ENCODE measurements around the gene CAT.
"Not testable (repeated sequence)": the region's sequence is repeated elsewhere in the genome, so short reads cannot be mapped to it uniquely, and the experiment has no call there.

The CAT gene

DNA sequence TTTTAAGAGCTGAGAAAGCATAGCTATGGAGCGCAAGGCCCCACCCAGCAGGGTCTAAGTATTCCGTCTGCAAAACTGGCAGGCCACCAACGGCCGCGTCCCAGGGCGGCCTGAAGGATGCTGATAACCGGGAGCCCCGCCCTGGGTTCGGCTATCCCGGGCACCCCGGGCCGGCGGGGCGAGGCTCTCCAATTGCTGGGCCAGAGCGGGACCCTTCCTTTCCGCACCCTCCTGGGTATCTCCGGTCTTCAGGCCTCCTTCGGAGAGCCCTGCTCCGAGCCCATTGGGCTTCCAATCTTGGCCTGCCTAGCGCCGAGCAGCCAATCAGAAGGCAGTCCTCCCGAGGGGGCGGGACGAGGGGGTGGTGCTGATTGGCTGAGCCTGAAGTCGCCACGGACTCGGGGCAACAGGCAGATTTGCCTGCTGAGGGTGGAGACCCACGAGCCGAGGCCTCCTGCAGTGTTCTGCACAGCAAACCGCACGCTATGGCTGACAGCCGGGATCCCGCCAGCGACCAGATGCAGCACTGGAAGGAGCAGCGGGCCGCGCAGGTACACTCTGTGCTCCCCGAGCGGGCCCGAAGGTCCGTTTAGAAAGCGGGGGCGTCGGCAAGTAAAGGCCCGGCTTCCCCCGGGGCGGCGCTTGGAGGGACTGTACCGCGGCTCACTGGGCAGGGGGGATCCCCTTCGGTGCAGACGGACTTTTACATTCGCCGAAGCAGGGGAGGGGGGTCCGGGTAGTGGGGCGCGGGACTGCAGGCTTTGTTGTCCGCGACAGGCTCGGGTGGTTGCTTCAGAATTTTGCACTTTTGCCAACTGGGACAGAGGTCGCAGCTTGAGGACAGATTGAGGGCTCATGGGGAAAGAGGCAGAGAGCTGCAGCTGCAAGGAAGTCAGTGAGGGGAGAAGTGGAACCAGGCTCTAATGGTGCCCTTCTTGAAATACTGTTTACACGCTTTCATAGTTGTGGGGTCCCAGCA is at the start of gene CAT:
Gene CAT (plus strand): TSS at position 406 of the 979 bp plus-strand sequence. CDS start 80 bp downstream, at position 486.
- DNase-seq, result peak; percentile 92

GRCh38 chr11:34394771-34395300 is 43.9 kb upstream of the CAT start:
- no peak for DNase-seq

DNA sequence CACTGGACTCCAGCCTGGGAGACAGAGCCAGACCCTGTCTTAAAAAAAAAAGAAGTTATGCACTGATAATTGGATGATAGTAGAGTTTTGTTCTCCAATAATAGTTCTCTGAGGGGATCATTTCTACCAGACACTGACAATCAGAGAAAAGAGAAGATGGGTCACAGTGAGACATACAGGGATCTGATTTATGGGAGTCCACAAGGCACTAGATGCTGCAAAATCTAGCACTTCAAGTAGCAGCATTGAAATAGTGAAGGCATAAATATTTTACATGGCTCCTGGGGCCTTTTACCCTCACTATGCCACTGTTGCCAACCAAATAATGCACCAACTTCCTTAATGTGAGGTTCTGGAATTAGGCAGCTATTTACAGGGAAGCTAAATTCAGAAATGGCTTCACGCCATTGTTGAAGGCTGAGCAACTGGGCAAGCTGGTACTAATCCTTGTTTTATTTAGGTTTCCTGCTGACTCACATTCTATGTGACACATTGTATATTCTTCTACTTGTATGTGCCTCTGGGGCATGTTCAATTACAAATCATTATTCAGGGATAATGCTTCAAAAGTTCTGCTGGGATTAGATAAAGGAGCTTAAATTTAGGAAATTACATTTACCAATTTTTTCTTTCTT is 42.7 kb upstream of the CAT start:
- no peak for DNase-seq

GRCh38 chr11:34397120-34397519 is 41.6 kb upstream of the CAT start:
- no peak for DNase-seq

DNA sequence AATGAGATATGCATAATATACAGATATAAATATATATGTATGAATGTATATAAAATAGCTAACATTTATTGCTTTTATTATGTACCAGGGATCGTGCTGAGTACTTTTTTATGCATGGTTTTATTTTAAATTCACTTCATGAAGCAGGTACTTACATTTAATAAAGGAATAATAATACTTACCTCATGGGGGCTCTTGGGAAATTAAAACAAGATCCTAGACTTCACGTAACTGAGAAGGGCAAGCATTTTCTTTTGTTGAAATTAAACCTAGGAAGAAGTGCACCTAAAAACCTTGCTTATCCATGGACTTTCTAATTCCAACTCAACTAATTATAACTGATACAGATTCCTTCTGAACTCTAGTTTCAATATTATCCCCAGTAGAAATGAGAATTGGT is 40.9 kb upstream of the CAT start:
- no peak for DNase-seq

- DNase-seq, result no peak
These were observed 35.3 kb upstream of the CAT start for GRCh38 chr11:34403431-34403830.

DNA sequence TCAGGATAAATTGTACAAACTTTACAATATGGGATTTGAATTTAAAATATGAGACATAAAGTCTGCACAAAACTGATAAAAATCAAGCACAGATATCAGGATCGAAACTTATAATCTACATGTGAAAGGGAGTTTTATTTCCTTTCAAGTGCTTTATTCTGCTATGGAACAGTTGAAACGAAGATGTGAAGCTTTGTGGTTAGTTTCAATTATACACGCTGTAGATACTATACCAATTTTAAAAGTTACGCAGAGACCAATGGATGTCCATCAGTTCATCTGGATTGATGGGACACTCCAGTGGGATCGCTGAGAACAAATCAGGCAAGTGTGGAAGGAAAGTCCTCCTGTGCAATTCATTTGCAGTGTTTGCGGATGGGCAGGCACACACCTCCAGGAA is 34.5 kb upstream of the CAT start:
- DNase-seq, result no peak

GRCh38 chr11:34405079-34405858 is 33.5 kb upstream of the CAT start:
- DNase-seq, result no peak

- DNase-seq, result no peak
These were observed 32.3 kb upstream of the CAT start for GRCh38 chr11:34406413-34406812.

DNA sequence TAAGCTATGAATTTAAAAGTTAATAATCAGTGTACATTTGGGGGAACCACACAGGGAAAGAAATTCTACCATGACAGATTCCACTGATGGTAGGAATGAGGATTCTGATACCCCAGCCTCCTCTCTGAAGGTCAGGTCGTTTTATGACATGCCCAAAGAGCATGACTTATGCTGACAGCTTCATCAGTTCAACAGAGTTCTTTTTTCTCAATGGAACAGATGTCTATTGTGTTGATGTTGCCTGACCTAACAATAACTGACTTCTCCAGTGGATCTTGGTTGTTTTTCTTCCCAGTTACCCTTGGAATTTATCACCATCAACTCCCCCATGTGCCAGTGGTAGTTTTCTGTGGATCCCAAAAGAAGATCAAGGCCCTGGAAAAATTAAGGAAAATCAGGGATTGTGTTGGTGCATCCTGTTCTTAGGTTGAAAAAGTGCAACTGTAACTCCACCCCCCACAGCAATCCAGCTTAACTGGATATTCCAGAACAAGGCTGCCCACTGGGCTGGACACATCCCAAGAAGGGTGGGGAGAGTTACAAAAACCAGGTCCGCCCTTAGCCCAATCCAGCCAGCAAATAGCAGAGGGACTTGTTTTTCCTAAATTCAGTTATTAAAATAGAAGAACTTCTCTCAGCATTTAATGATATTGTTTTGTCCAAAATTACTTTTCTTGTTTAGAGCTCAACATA is 31.5 kb upstream of the CAT start:
- no peak for DNase-seq

DNA sequence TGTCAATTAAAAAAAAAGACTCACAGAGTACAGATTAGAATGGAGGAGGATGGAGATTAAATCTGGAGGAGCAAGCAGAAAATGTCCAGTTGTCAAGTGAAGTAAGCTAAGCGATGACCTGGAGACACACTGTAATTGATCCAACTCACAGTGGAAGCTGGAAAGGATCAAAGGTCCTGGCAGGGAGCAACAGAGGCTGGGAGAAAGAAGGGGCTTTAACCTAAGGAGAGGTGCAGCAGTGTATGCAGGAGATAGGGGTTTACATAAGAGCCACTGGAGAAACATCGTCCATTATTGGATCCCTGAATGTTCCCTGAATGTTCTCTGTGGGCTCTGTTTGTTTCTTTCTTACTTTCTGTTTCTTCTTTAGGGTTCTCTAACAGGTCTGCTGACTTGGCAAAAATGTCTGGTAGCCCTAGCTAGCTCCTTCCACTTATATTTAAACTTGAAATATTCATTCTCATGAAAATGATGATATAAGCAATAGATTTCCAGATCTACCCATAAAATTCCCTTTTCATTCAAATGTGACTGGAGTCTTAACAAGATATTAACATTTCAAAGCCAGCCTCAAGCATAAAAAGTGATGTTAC is 30.1 kb upstream of the CAT start:
- DNase-seq, result no peak

DNA sequence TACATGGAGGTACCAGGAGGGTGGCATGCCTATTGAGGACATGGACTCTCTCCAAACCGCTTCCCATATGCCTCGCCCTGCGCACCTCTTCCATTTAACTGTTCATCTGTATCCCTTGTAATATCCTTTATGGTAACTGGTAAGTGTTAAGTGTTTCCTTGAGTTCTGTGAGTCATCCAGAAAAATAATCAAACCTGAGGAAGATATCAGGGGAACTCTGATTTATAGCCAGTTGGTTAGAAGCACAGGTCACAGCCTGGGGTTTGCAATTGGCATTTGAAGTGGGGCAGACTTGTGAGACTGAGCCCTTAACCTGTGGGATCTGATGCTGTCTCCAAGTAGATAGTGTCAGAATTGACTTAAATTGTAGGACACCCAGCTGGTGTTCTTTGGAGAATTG is 27.6 kb upstream of the CAT start:
- no peak for DNase-seq

DNA sequence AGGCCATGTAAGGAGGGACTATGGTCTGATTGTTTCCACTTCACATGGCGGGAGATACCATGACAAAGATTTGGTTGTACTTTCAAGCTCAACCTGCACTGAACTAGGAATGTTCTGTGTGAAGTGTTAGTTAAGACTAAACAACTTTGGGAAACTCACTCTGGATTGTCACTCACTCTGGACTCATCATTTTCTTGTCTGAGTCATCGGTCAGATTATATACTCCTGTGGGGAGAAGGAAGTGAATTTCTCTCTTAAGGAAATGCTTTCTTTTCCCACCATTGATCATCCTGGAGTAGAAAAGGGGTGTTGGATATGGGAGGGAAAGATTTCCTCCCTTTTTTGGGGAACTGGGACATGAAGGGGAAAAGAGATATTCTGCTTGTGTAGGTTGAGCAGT is 26.9 kb upstream of the CAT start:
- no peak for DNase-seq

DNA sequence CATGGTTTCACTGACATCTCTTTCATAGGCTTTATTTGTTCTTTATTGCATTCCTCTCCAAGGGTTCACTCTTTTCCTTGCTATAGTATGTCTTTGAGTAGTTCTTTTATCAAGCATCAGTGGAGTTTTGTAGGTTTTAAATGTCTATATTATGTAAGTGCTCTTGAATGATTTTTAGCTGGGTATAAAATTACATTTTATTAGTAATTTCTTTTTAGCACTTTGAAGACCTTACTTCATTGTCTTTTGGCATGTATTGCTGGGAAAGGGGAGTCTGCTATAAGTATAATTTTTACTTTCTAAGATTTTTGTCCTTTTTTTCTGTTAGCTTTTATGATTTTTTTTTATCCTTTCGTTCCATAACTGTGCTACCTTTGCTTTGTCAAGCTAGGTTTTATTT is 25.5 kb upstream of the CAT start:
- no peak for DNase-seq

DNA sequence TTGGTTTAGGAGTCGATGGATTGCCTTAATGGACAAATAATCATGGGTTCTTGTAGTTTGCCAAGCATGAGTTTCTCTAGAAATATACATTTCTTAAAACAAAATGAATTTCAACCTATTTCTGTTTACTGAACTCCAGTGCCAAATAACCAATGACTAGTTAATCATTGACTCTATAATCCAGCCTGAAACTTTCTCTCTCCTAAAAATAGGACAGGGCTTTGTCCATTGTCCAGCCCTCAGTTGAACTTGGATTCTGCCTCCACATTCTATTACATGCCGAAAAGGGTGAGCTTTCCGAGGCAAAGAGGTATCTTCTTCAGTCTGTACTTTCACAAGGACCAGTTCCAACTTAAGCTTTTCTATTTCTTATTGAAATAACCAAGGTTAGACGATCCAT is 23.2 kb upstream of the CAT start:
- DNase-seq, result no peak

- DNase-seq, result no peak
These were observed 22.6 kb upstream of the CAT start for GRCh38 chr11:34416088-34416487.

- DNase-seq, result no peak
These were observed 22.0 kb upstream of the CAT start for GRCh38 chr11:34416766-34417165.

DNA sequence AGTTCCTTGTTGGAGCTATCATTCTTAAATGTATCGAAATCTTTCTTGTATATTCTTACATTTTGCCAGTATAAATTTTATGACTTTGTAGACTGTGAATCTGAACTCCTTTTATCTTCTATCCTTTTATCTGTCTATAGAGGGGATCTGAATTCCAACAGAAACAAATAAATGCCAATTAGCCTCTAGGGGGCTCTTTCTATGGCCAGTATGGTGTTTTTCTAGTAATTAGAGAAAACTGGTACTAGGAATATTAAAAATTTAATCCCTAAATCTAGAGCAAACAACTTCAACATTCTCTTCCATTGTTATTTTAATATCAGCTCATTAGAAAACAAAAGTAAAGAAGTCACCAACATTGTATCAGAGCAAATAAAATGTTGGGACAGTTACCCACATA is 21.5 kb upstream of the CAT start:
- DNase-seq, result no peak

GRCh38 chr11:34419158-34419557 is 19.6 kb upstream of the CAT start:
- no peak for DNase-seq

DNA sequence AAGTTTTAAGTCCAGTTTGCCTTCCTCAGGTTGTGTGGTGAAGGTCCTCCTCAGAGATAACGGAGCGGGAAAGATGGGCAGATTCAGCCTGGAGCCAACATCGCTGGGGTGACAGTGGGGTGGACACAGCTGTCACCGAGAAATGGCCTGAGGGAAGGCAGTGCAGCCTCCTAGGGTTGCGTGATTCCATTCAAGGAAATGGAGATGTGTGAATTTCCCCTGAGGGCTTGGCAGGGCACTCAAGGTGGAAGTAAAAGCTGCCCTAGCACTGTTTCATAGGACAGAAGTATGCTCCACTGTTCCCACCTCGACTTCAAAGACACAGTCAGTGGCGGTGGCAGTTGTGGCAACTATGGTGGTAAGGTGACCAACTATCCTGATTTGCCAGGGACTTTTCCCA is 15.4 kb upstream of the CAT start:
- DNase-seq, result no peak

DNA sequence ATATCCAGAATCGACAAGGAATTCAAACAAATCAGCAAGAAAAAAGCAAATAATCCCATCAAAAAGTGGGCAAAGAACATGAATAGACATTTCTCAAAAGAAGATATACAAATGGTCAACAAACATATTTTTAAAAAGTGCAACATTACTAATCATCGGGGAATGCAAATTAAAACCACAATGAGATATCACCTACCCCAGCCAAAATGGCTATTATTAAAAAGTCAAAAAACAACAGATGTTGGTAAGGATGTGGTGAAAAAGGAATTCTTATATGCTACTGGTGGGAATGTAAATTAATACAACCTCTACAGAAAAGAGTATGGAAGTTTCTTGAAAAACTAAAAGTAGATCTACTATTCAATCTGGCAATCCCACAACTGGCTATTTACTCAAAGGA is 13.9 kb upstream of the CAT start:
- not testable (repeated sequence) for DNase-seq

DNA sequence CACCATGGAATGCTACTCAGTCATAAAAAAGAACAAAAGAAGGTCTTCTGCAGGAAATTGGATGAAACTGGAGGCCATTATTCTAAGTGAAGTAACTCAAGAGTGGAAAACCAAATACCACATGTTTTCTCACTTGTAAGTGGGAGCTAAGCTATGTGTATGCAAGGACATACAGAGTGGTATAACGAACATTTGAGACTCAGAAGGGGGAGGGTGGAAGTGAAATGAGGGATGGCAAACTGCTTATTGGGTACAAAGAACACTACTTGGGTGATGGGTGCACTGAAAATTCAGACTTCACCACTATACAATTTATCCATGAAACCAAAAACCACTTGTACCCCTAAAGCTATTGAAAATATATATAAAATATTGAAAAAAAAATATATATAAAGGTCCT is 13.4 kb upstream of the CAT start:
- DNase-seq, result no peak

Measured in NCI-H1694 treated with DMSO at 0.1 percent for 48 hours (cell line).